Endodermal cell (in vitro differentiated cells): ENCODE measurements around the gene TSPAN8. TPM values are rescaled to one million over a fixed set of nuclear protein-coding genes. Genes with fewer than 3 reads are reported as not detected.

ENCODE experiments used
- DNase-seq: peaks from one replicate; pipeline ENCODE4 v3.0.0-alpha.2; 2017
- H3K27ac ChIP-seq: 2 replicates; pipeline ENCODE4 v1.5.1; 2013; ENCODE audit warnings: mild to moderate bottlenecking, low read depth, low read length, moderate library complexity
- H3K27me3 ChIP-seq: 2 replicates; pipeline ENCODE4 v1.6.1; 2013; ENCODE audit warnings: mild to moderate bottlenecking, low read length, moderate library complexity; ENCODE audit not compliant: insufficient read depth, control insufficient read depth, poor library complexity, severe bottlenecking
- H3K36me3 ChIP-seq: 2 replicates; pipeline ENCODE4 v1.7.0; 2013; ENCODE audit warnings: mild to moderate bottlenecking, low read length, moderate library complexity; ENCODE audit not compliant: control insufficient read depth, insufficient read depth
- H3K4me1 ChIP-seq: one replicate; pipeline ENCODE4 v1.7.0; 2013; ENCODE audit warnings: low read length; ENCODE audit not compliant: control insufficient read depth, insufficient read depth
- H3K4me3 ChIP-seq: 2 replicates; pipeline ENCODE4 v1.5.1; 2013; ENCODE audit warnings: mild to moderate bottlenecking, low read length, moderate library complexity
- H3K9ac ChIP-seq: 2 replicates; pipeline ENCODE4 v1.6.1; 2013; ENCODE audit warnings: mild to moderate bottlenecking, low read length, moderate library complexity; ENCODE audit not compliant: poor library complexity, severe bottlenecking; ENCODE audit errors: extremely low read depth
- H3K9me3 ChIP-seq: 2 replicates; pipeline ENCODE4 v1.6.1; 2013; ENCODE audit warnings: mild to moderate bottlenecking, low read length, moderate library complexity; ENCODE audit not compliant: control insufficient read depth
- H3K27ac Mint-ChIP-seq: 2 replicates; pipeline ENCODE4 v1.8.0; 2020; ENCODE audit warnings: mixed read lengths
- H3K27me3 Mint-ChIP-seq: 2 replicates; pipeline ENCODE4 v1.8.0; 2021; ENCODE audit warnings: mild to moderate bottlenecking, mixed read lengths; ENCODE audit not compliant: insufficient read depth
- H3K36me3 Mint-ChIP-seq: 2 replicates; pipeline ENCODE4 v1.8.0; 2020; ENCODE audit warnings: low read depth, mixed read lengths
- H3K4me1 Mint-ChIP-seq: 2 replicates; pipeline ENCODE4 v1.8.0; 2020; ENCODE audit warnings: mixed read lengths
- H3K4me3 Mint-ChIP-seq: 2 replicates; pipeline ENCODE4 v1.8.0; 2020; ENCODE audit warnings: mild to moderate bottlenecking, moderate library complexity, mixed read lengths
- H3K9me3 Mint-ChIP-seq: 2 replicates; pipeline ENCODE4 v1.8.0; 2020; ENCODE audit warnings: mild to moderate bottlenecking, mixed read lengths
- CTCF ChIP-seq: fragments of 200-600 bp; sonication (generic); conservative IDR thresholded peaks from 2 replicates; pipeline ENCODE4 v1.5.0; 2021; ENCODE audit warnings: antibody characterized with exemption, mild to moderate bottlenecking
- WGBS, 2 experiments: methylation state at CpG; one replicate each; pipeline versions ENCODE4 v1.1.5 to v1.1.7; 2013; ENCODE audit warnings: missing lambda C conversion rate in 2 of 2, mixed read lengths in 1 of 2; ENCODE audit not compliant: insufficient coverage in 1 of 2, insufficient read length in 1 of 2; 5-methylcytosine and 5-hydroxymethylcytosine counted together
- total RNA-seq, 2 donors: library from RNA; stranded (reverse); fragmentation: NEBNext Ultra II Directional in 1 of 2; extraction: Animal tissue kit (Norgen Biotek cat#: 25700) in 1 of 2; gene quantifications; 2 replicates in 1 of 2; 3 replicates in 1 of 2; pipeline ENCODE4 v1.2.1, GENCODE V29; 2021

TSPAN8 gene
- total RNA-seq, 2 donors from 2014 or later, result 0.48 to 1.0 TPM

GRCh38 chr12:71161591-71161990 is 3.8 kb upstream of the TSPAN8 start:
- H3K9me3 ChIP-seq, result peaks cover 19% of the 10 kb centered on the region
- Mint-ChIP-seq H3K4me1 (peaks cover 23% of the 10 kb centered on the region), H3K36me3 (peaks cover 3% of the 10 kb centered on the region), H3K9me3 (peaks cover 19% of the 10 kb centered on the region), H3K27me3 (no peaks in the 10 kb centered on the region), H3K27ac (no peak overlapping the region), H3K4me3 (no peak overlapping the region)
- WGBS, 2 experiments, result 80% methylated on average over 1 of the region's 1 CpG; no CpG with 5 or more reads in 1 of the 2 experiments
- H3K27ac ChIP-seq, result no peak overlapping the region
- DNase-seq, result no peak
- no peaks in the 10 kb centered on the region for H3K27me3 ChIP-seq
- H3K4me3 ChIP-seq, result no peak overlapping the region
- peaks cover 5% of the 10 kb centered on the region for H3K4me1 ChIP-seq
- no peak for TF ChIP-seq CTCF
- H3K9ac ChIP-seq, result no peak overlapping the region
- no peaks in the 10 kb centered on the region for H3K36me3 ChIP-seq

- peaks cover 23% of the 10 kb centered on the region for H3K4me1 Mint-ChIP-seq
- Histone ChIP-seq H3K4me1 (peaks cover 5% of the 10 kb centered on the region), H3K9me3 (peaks cover 17% of the 10 kb centered on the region), H3K27me3 (no peaks in the 10 kb centered on the region), H3K27ac (no peak overlapping the region), H3K36me3 (no peaks in the 10 kb centered on the region), H3K4me3 (no peak overlapping the region), H3K9ac (no peak overlapping the region)
- no peak for TF ChIP-seq CTCF
- no peak overlapping the region for H3K27ac Mint-ChIP-seq
- peaks cover 12% of the 10 kb centered on the region for H3K9me3 Mint-ChIP-seq
- no peak overlapping the region for H3K4me3 Mint-ChIP-seq
- WGBS, 2 experiments, result 95 to 98% methylated on average over 2 to 4 of the region's 4 CpGs
- no peak for DNase-seq
- no peaks in the 10 kb centered on the region for H3K27me3 Mint-ChIP-seq
- H3K36me3 Mint-ChIP-seq, result peaks cover 3% of the 10 kb centered on the region
Observed at GRCh38 chr12:71160585-71160984, 2.8 kb upstream of the TSPAN8 start.

- no peak overlapping the region for H3K4me3 ChIP-seq
- H3K4me1 Mint-ChIP-seq, result peaks cover 21% of the 10 kb centered on the region
- peaks cover 1% of the 10 kb centered on the region for H3K36me3 Mint-ChIP-seq
- no peak overlapping the region for H3K27ac Mint-ChIP-seq
- H3K4me1 ChIP-seq, result peaks cover 5% of the 10 kb centered on the region
- no peak overlapping the region for H3K4me3 Mint-ChIP-seq
- H3K27ac ChIP-seq, result no peak overlapping the region
- H3K9me3 ChIP-seq, result peaks cover 10% of the 10 kb centered on the region
- no peak for TF ChIP-seq CTCF
- H3K27me3 Mint-ChIP-seq, result no peaks in the 10 kb centered on the region
- no peaks in the 10 kb centered on the region for H3K27me3 ChIP-seq
- H3K9ac ChIP-seq, result no peak overlapping the region
- no peak for DNase-seq
- no peaks in the 10 kb centered on the region for H3K36me3 ChIP-seq
- H3K9me3 Mint-ChIP-seq, result peaks cover 4% of the 10 kb centered on the region
Observed at GRCh38 chr12:71159878-71160277, 2.1 kb upstream of the TSPAN8 start.
